GM12872 (cell line): ENCODE measurements around the gene PLIN5.

Experiments
- TF ChIP-seq, protein P1 (sequence below): IDR thresholded peaks from 3 replicates; pipeline ENCODE4 v1.5.1; 2011; ENCODE audit warnings: low read depth, mild to moderate bottlenecking, low read length, moderate library complexity; ENCODE audit not compliant: insufficient read depth

The PLIN5 gene

GRCh38 chr19:4533835-4534424 lies 1.1 kb downstream of the PLIN5 start:
- TF ChIP-seq, protein P1, sequence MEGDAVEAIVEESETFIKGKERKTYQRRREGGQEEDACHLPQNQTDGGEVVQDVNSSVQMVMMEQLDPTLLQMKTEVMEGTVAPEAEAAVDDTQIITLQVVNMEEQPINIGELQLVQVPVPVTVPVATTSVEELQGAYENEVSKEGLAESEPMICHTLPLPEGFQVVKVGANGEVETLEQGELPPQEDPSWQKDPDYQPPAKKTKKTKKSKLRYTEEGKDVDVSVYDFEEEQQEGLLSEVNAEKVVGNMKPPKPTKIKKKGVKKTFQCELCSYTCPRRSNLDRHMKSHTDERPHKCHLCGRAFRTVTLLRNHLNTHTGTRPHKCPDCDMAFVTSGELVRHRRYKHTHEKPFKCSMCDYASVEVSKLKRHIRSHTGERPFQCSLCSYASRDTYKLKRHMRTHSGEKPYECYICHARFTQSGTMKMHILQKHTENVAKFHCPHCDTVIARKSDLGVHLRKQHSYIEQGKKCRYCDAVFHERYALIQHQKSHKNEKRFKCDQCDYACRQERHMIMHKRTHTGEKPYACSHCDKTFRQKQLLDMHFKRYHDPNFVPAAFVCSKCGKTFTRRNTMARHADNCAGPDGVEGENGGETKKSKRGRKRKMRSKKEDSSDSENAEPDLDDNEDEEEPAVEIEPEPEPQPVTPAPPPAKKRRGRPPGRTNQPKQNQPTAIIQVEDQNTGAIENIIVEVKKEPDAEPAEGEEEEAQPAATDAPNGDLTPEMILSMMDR = no peak

DNA sequence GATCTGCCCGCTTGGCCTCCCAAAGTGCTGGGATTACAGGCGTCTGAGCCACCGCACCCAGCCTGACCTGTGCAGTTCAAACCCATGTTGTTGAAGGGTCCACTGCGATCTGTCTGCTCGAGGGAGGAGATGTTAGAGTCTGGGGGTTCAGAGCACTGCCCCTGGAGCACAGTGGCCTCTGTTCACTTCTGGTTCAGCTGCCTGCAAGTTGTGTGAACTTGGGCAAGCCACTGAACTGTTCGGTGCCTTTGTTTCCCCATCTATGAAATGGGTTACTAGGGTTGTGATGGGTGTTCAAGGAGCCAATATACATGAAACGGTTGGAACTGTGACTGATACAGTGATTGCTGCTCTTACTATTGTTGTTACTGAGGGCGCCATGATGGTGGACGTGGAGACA lies 1.7 kb downstream of the PLIN5 start:
- TF ChIP-seq, protein P1 = no peak

GRCh38 chr19:4531562-4532165 lies 3.4 kb downstream of the PLIN5 start:
- TF ChIP-seq, protein P1 = no peak

DNA sequence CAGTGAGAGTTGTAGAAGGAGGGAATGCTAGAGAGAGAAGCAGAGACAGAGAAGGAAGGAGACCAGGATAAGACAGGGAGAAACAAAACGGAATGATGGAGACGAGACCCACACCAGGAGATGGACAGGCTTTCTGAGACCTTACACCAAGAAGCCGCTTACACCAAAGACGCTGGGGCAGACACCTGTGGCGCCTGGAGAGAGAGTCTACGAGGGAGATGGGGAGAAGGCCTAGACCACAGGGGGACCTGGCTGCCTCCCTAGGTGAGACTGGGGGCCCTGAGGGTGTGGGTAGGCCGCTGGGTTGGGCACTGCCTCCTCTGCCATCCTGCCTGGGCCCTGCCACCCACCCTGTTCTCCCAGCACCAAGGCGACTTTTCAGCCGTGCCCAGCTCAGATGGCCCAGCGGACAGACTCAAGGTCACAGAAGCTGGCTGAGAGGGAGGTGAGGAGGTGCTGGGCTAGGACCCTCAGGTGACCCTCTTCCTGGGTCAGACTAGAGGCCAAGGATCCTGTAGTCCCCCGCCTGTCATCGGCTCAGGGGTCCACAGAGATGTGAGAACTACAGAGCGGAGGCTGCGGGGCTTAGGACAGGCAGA lies 5.0 kb downstream of the PLIN5 start:
- TF ChIP-seq, protein P1 = no peak

GRCh38 chr19:4528843-4529242 lies 6.2 kb downstream of the PLIN5 start:
- TF ChIP-seq, protein P1 = no peak

GRCh38 chr19:4525563-4526002 lies 9.4 kb downstream of the PLIN5 start:
- TF ChIP-seq, protein P1 = no peak

DNA sequence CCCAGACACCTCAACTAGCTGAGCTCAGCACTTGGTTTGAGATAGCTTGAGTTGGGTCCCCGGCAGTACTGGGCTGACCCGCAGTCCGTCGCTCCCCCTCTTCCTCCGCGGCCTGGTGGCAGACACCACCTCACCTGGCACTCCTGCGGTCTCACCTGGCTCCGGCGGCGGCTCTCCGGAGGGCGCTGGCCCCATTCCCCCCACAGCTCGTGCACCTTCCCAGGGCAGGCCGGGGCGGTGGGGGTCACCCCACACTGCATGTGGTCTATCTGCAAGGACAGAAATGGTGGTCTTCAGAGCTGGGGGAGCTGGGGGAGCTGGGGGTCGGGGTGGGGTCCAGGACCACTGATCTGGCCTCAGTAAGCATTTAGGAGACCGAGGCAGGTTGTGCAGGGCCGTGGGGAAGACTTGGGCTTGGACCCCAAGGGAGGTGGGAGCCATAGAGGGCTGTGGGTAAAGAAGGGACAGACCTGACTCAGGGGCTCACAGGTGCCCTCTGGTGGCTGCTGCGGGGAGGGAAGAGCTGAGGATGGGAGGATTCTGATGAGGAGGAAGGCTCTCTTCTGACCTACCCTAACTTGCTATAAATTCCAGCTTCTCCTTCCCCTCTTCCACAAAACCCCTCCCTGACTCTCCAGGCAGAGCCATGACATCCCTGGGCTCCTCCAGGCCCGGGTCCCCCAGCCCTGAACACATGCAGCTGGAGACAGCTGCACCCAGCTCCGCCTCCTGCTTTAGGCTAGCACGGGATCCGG lies 10.0 kb downstream of the PLIN5 start:
- TF ChIP-seq, protein P1 = peak; percentile 94
